NCI-H1092 treated with DMSO at 0.1 percent for 48 hours (cell line): ENCODE data around the gene AHNAK.
"Not testable (repeated sequence)": the region's sequence is repeated elsewhere in the genome, so short reads cannot be mapped to it uniquely, and the experiment has no call there.

Experiments
- DNase-seq: peaks from one replicate; lab custom pipeline; 2025; lab: John Stamatoyannopoulos, UW

The AHNAK gene, protein sequence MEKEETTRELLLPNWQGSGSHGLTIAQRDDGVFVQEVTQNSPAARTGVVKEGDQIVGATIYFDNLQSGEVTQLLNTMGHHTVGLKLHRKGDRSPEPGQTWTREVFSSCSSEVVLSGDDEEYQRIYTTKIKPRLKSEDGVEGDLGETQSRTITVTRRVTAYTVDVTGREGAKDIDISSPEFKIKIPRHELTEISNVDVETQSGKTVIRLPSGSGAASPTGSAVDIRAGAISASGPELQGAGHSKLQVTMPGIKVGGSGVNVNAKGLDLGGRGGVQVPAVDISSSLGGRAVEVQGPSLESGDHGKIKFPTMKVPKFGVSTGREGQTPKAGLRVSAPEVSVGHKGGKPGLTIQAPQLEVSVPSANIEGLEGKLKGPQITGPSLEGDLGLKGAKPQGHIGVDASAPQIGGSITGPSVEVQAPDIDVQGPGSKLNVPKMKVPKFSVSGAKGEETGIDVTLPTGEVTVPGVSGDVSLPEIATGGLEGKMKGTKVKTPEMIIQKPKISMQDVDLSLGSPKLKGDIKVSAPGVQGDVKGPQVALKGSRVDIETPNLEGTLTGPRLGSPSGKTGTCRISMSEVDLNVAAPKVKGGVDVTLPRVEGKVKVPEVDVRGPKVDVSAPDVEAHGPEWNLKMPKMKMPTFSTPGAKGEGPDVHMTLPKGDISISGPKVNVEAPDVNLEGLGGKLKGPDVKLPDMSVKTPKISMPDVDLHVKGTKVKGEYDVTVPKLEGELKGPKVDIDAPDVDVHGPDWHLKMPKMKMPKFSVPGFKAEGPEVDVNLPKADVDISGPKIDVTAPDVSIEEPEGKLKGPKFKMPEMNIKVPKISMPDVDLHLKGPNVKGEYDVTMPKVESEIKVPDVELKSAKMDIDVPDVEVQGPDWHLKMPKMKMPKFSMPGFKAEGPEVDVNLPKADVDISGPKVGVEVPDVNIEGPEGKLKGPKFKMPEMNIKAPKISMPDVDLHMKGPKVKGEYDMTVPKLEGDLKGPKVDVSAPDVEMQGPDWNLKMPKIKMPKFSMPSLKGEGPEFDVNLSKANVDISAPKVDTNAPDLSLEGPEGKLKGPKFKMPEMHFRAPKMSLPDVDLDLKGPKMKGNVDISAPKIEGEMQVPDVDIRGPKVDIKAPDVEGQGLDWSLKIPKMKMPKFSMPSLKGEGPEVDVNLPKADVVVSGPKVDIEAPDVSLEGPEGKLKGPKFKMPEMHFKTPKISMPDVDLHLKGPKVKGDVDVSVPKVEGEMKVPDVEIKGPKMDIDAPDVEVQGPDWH (N-terminal part only)

GRCh38 chr11:62546244-62546928, at the start of gene AHNAK:
TSS of gene AHNAK (minus strand) at chr11:62546806. CDS start at chr11:62536098, 10,708 bp downstream.
- no peak for DNase-seq

- no peak for DNase-seq
Observed at GRCh38 chr11:62595124-62595523, 48.5 kb upstream of the AHNAK start.

DNA sequence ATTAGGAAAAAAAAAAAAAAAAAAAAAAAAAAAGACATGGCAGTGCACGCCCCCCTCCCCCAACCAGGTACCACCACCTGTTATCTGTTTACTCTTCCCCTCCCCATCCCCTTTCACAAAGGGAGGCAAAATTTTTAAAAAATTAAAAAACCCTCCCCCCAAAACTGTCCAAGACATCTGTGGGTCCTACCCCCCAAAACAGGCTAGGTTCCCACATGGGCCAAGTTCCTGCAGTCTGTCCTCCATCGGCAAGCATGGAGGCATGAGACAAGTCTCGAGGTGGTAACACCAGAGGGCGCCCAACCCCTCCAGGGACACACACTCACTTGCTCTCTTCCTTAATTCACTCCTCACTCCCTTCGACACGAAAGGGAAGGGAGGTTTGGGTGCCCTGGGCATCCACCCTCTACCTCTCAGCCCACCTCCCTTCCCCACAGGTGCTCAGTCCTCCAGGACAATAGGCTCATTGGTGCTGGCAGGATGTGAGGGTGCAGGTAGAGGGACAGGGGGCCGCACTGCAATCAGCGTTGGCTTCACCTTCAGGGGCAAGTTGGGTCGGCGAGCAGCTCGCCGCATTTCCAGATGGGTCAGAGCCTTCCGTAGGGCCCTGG, 46.9 kb upstream of the AHNAK start:
- DNase-seq = peak; percentile 27

DNA sequence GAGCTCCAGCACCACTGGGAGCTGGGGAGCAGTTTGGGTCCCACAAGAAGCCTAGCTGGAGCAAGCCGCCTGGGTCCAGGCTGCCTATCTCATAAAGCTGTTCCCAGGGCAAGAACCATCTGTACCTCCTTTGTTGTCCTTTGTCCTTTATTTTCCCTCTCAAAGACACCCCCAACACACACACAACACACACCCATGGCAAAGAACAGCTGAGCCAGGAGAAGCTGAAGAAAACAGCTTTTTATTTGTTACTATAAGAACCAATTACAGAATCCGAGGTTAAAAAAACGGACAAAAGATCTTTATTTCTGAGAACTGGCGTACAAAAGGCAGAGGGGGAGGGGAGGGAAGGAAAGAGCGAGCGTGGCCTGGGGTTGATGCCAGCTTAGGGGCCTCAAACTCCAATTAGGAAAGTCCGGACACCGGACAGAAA, 46.4 kb upstream of the AHNAK start:
- DNase-seq = no peak

- no peak for DNase-seq
Observed at GRCh38 chr11:62592146-62592815, 45.7 kb upstream of the AHNAK start.

GRCh38 chr11:62591448-62592145, 45.0 kb upstream of the AHNAK start, which contains the start of gene TUT1:
TSS of gene TUT1 (minus strand) at chr11:62591523. CDS start at chr11:62591485, 38 bp downstream.
- DNase-seq = peak; percentile 100

- no peak for DNase-seq
Observed at GRCh38 chr11:62588966-62589637, 42.5 kb upstream of the AHNAK start.

DNA sequence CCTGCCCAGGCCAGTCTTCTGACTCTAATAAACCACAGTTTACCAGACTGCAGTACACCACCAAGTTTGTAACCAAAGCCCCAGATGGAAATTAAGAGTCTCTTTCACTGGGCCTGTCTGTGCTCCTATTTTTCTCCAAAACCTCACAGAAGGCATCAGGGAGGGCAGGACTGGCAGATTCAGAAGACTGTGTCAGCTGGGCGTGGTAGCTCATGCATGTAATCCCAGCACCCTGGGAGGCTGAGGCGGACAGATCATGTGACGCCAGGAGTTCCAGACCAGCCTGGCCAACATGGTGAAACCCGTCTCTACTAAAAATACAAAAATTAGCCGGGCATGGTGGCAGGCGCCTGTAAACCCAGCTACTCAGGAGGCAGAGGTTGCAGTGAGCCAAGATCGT, 38.8 kb upstream of the AHNAK start:
- not testable (repeated sequence) for DNase-seq

GRCh38 chr11:62581735-62582134, 35.1 kb upstream of the AHNAK start:
- DNase-seq = not testable (repeated sequence)

- DNase-seq = no peak
Observed at GRCh38 chr11:62580959-62581715, 34.5 kb upstream of the AHNAK start.

- no peak for DNase-seq
Observed at GRCh38 chr11:62579252-62579651, 32.6 kb upstream of the AHNAK start.

- no peak for DNase-seq
Observed at GRCh38 chr11:62578541-62578940, 31.9 kb upstream of the AHNAK start.

- DNase-seq = no peak
Observed at GRCh38 chr11:62577046-62577714, 30.6 kb upstream of the AHNAK start.

DNA sequence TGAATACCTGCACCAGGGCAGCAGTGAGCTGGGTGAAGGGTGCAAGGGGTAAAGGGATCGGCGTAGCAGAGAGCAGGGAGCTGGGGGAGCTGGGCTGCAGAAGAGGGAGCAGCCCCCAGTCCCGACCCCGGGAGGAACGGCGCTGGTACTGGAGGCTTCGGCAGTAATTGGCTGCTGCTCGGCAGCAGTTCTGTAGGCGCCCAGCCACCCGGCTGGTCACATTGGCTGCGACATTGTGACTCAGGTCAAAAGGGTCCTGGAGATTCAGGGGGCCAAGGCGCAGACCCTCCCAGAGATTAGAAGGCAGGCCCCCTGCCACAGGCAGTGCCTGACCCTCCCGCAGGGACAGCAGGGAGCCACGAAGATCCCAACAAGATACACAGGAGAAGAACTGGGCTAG, 29.2 kb upstream of the AHNAK start:
- DNase-seq = no peak

GRCh38 chr11:62575156-62575555, 28.6 kb upstream of the AHNAK start:
- peak; percentile 65 for DNase-seq

- DNase-seq = peak; percentile 65
Observed at GRCh38 chr11:62574363-62575071, 27.9 kb upstream of the AHNAK start.
